CD4-positive, alpha-beta T cell (primary cell): Measurements from ENCODE around the gene DKKL1. TPM values are rescaled to one million over a fixed set of nuclear protein-coding genes. Genes with fewer than 3 reads are reported as not detected.

ENCODE experiments used
- ATAC-seq: fragments of 200-7000 bp; cut with Tn5 transposase; one replicate; pipeline ENCODE4 v1.10.0; 2022; ENCODE audit warnings: mild to moderate bottlenecking; ENCODE audit not compliant: poor library complexity
- CTCF ChIA-PET: fragments of 350-600 bp; sonication (Branson Sonifier 250); formaldehyde crosslinking; loops from one replicate; lab custom pipeline; 2021; ENCODE audit warnings: antibody characterized with exemption, inconsistent platforms; lab: Charles Lee
- POLR2A ChIA-PET: fragments of 350-600 bp; sonication (Branson Sonifier 250); formaldehyde crosslinking; loops from one replicate; lab custom pipeline; 2021; ENCODE audit warnings: antibody characterized with exemption, inconsistent platforms; lab: Charles Lee
- DNase-seq, 14 experiments: peaks; one replicate each; pipeline ENCODE4 v3.0.0-alpha.2; 2013 to 2020; ENCODE audit warnings: mixed read lengths in 2 of 14
- H3K27ac ChIP-seq, 2 donors: one replicate each; pipeline versions ENCODE4 v1.5.1 to v1.7.0; 2013; ENCODE audit warnings: low read length in 2 of 2, low read depth in 1 of 2, mild to moderate bottlenecking in 1 of 2
- H3K27me3 ChIP-seq, 2 experiments: 1 replicate in 1 of 2; 2 replicates in 1 of 2; pipeline versions ENCODE4 v1.6.1 to v1.7.0; 2013; ENCODE audit warnings: low read length in 2 of 2, control low read depth in 1 of 2, mild to moderate bottlenecking in 1 of 2, moderate library complexity in 1 of 2; ENCODE audit not compliant: insufficient read depth in 2 of 2, control insufficient read depth in 1 of 2
- H3K36me3 ChIP-seq: one replicate; pipeline ENCODE4 v1.6.1; 2013; ENCODE audit warnings: low read length, control low read depth; ENCODE audit not compliant: insufficient read depth
- H3K4me1 ChIP-seq: one replicate; pipeline ENCODE4 v1.6.1; 2013; ENCODE audit warnings: low read length, control low read depth; ENCODE audit not compliant: insufficient read depth
- H3K4me3 ChIP-seq: one replicate; pipeline ENCODE4 v1.5.1; 2013; ENCODE audit warnings: mild to moderate bottlenecking, low read length, moderate library complexity
- H3K9me3 ChIP-seq, 2 experiments: 1 replicate in 1 of 2; 2 replicates in 1 of 2; pipeline versions ENCODE4 v1.6.1 to v1.7.0; 2013; ENCODE audit warnings: low read length in 2 of 2, mild to moderate bottlenecking in 2 of 2, control low read depth in 1 of 2, moderate library complexity in 1 of 2; ENCODE audit not compliant: control insufficient read depth in 1 of 2, insufficient read depth in 1 of 2
- H3K27ac Mint-ChIP-seq: one replicate; pipeline ENCODE4 v1.8.0; 2020; ENCODE audit warnings: mixed read lengths
- H3K27me3 Mint-ChIP-seq: one replicate; pipeline ENCODE4 v1.8.0; 2021; ENCODE audit warnings: mixed read lengths
- H3K36me3 Mint-ChIP-seq: one replicate; pipeline ENCODE4 v1.8.0; 2021; ENCODE audit warnings: low read depth, mixed read lengths
- H3K4me1 Mint-ChIP-seq: one replicate; pipeline ENCODE4 v1.8.0; 2021; ENCODE audit warnings: low read depth, mixed read lengths
- H3K4me3 Mint-ChIP-seq: one replicate; pipeline ENCODE4 v1.8.0; 2020; ENCODE audit warnings: mild to moderate bottlenecking, mixed read lengths
- H3K9me3 Mint-ChIP-seq: one replicate; pipeline ENCODE4 v1.8.0; 2020; ENCODE audit warnings: mixed read lengths
- intact Hi-C, 2 experiments: fragments of 100-400 bp; cut with DNase I in 1 of 2; cut with micrococcal nuclease in 1 of 2; formaldehyde crosslinking; loops; one replicate each; pipeline versions ENCODE4 v1.15.1 to v1.9.0; 2023 to 2025; cut with DNase I, micrococcal nuclease
- total RNA-seq, 174 experiments: library from RNA in 2 of 174; stranded (reverse) in 2 of 174; gene quantifications; one replicate each; pipeline ENCODE4 v1.2.3 and lab custom pipeline; 2021 to 2026
- TF ChIP-seq, protein P1 (sequence below): fragments of 200-600 bp; IDR thresholded peaks from one replicate; pipeline ENCODE4 v1.8.0; 2022; ENCODE audit warnings: antibody characterized with exemption, mild to moderate bottlenecking

DKKL1 gene
- total RNA-seq, 2 experiments from 2014 or later: not detected

DNA sequence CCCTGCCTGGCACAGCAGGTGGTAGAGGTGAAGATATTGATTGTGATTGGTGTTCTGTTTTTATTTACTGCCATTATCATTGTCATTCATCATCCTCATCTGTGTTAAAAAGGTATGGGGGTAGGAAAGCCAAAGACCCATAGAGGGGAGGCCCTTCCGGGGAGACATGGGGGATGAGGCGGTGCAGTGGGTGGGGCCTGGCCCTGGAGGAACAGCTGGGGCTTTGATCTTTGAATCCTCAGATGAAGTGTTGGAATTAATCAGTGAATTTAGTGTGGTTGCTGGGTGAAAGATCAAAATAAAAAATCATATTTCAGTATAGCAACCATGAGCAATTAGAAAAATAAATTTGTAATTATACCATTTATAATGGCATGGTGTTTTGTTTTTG lies 52.1 kb downstream of the DKKL1 start:
- Mint-ChIP-seq H3K4me1 (peaks cover 33% of the 10 kb centered on the region), H3K27ac (no peak overlapping the region), H3K36me3 (no peaks in the 10 kb centered on the region), H3K27me3 (peaks cover 29% of the 10 kb centered on the region), H3K4me3 (no peak overlapping the region), H3K9me3 (no peaks in the 10 kb centered on the region)
- ChIA-PET CTCF (no interaction called here), POLR2A (no interaction called here)
- Histone ChIP-seq H3K4me1 (peaks cover 20% of the 10 kb centered on the region), H3K36me3 (no peaks in the 10 kb centered on the region), H3K9me3 (peaks cover 0 to under 1% of the 10 kb centered on the region in 2 experiments), H3K4me3 (no peak overlapping the region), H3K27me3 (peaks cover 20 to 29% of the 10 kb centered on the region in 2 experiments), H3K27ac (no peak overlapping the region)
- TF ChIP-seq, protein P1, sequence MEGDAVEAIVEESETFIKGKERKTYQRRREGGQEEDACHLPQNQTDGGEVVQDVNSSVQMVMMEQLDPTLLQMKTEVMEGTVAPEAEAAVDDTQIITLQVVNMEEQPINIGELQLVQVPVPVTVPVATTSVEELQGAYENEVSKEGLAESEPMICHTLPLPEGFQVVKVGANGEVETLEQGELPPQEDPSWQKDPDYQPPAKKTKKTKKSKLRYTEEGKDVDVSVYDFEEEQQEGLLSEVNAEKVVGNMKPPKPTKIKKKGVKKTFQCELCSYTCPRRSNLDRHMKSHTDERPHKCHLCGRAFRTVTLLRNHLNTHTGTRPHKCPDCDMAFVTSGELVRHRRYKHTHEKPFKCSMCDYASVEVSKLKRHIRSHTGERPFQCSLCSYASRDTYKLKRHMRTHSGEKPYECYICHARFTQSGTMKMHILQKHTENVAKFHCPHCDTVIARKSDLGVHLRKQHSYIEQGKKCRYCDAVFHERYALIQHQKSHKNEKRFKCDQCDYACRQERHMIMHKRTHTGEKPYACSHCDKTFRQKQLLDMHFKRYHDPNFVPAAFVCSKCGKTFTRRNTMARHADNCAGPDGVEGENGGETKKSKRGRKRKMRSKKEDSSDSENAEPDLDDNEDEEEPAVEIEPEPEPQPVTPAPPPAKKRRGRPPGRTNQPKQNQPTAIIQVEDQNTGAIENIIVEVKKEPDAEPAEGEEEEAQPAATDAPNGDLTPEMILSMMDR: no peak
- DNase-seq: no peak
- intact Hi-C loops: no loop called here
- no peak for ATAC-seq

DNA sequence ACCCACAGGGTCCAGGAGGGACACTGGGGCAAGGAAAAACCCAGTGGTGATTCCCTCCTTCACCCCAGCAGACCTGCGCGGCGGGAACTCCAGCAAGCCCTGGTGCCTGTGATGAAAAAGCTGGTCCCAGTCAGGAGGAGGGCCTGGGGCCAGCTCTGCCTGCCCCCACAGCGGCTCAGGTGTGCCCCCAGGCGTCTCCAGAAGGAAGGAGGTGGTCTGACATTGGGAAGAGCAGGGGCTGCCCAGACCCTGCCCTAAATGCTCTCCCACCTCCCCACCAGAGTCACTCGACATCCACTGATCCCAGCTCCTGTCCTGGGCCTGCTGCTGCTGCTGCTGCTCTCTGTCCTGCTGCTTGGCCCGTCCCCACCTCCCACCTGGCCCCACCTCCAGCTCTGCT lies 53.4 kb downstream of the DKKL1 start:
- TF ChIP-seq, protein P1: no peak
- Histone ChIP-seq H3K4me3 (no peak overlapping the region), H3K27me3 (peaks cover 32 to 41% of the 10 kb centered on the region in 2 experiments), H3K9me3 (peaks cover 0 to 5% of the 10 kb centered on the region in 2 experiments), H3K36me3 (no peaks in the 10 kb centered on the region), H3K4me1 (peaks cover 19% of the 10 kb centered on the region), H3K27ac (no peak overlapping the region)
- Mint-ChIP-seq H3K9me3 (no peaks in the 10 kb centered on the region), H3K27ac (no peak overlapping the region), H3K36me3 (no peaks in the 10 kb centered on the region), H3K4me3 (no peak overlapping the region), H3K27me3 (peaks cover 42% of the 10 kb centered on the region), H3K4me1 (peaks cover 33% of the 10 kb centered on the region)
- DNase-seq (no peak), ATAC-seq (no peak)
- intact Hi-C loops: no loop called here
- POLR2A ChIA-PET: no interaction called here
- CTCF ChIA-PET: no interaction called here

DNA sequence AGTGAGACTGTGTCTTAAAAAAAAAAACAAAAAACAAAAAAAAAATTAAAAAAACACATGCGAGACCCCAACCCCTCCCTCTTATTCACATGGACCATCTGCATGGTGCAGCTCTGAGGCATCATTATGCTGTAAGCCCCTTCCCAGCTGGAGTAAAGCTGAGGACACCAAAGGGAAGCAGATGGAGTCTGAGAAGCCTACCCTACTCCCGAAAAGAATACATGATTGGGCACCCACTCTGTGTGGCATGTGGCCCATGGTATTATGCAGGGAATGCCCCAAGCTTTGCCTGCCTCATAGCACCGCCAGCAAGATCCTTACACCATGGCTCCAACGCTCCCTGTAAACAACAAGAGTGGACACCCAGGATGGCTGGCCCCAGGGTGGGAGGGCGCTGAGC lies 54.8 kb downstream of the DKKL1 start:
- DNase-seq (no peak), ATAC-seq (no peak)
- peaks cover 38% of the 10 kb centered on the region for H3K4me1 Mint-ChIP-seq
- Histone ChIP-seq H3K27ac (no peak overlapping the region), H3K4me3 (no peak overlapping the region), H3K4me1 (peaks cover 26% of the 10 kb centered on the region), H3K27me3 (peaks cover 44 to 55% of the 10 kb centered on the region in 2 experiments), H3K36me3 (no peaks in the 10 kb centered on the region), H3K9me3 (peaks cover 0 to 12% of the 10 kb centered on the region in 2 experiments)
- no peak overlapping the region for H3K27ac Mint-ChIP-seq
- TF ChIP-seq, protein P1: no peak
- no peak overlapping the region for H3K4me3 Mint-ChIP-seq
- ChIA-PET CTCF (no interaction called here), POLR2A (interaction anchor here (4.2 kb wide), 1 partner anchor 8 kb away, joined by 20 read pairs; no protein-coding TSS in a partner anchor)
- intact Hi-C loops: no loop called here
- no peaks in the 10 kb centered on the region for H3K36me3 Mint-ChIP-seq
- H3K27me3 Mint-ChIP-seq: peaks cover 53% of the 10 kb centered on the region
- H3K9me3 Mint-ChIP-seq: no peaks in the 10 kb centered on the region
